ENCODE data around the gene HIPK2.

HIPK2 gene

DNA sequence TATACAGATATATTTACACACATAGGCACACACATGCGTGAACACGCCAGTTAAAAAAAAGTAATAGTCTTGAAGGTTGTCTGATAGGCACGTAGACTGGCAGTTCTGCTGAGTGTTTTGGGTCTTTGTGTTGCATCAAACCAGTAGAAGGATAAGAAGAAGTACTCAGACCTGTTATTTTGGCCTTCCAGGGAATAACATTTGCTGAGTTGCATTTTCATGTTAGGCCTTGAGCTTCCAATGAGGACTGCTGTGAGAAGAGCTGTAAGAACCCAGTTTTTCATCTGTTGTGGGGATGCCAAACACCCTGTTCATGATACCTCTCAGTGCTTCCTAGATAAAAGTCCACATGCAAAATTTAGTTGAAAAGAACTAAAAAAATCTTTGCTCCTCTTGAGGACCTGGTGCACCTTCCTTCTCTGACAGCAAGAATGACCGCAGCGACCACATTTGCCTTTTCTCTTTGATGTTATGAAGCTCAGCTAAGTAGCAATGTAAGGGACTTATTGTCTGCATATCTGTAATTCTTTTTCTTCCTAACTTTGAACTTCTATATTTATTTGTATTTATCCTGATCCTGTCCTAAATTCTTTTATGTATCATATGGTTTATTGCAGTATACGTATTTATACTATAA lies 27.2 kb downstream of the HIPK2 start:
- H3K4me1 Mint-ChIP-seq (ENCODE audit: low read depth) = peaks cover 87% of the 10 kb centered on the region

DNA sequence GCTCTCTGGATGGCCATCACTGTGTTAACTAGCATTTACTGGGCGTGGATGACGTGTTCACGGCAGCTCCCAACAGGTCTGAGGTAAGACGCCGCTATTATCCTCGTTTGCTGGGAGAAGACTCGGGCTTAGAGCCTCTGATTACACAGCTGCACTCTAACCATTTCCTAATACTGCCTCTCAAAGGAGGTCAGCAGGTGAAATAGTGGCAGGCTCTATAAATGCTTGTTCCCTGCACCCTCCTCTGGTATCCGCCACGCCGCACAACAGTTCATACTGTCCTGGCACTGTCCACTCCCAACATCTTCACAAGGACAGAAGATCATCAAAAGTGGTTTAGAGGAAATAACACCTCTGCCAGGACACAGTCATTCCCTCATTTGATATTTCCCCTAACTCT lies 28.3 kb downstream of the HIPK2 start:
- Mint-ChIP-seq H3K36me3 (ENCODE audit: low read depth) (peaks cover 4% of the 10 kb centered on the region), H3K4me1 (ENCODE audit: low read depth) (peaks cover 77% of the 10 kb centered on the region), H3K9me3 (no peaks in the 10 kb centered on the region), H3K4me3 (no peak overlapping the region), H3K27ac (no peak overlapping the region), H3K27me3 (no peaks in the 10 kb centered on the region)

More for the DNA sequence above, 27.2 kb downstream of the HIPK2 start:
- H3K36me3 Mint-ChIP-seq (ENCODE audit: low read depth) = peaks cover 11% of the 10 kb centered on the region
- H3K9me3 Mint-ChIP-seq = no peaks in the 10 kb centered on the region
- no peaks in the 10 kb centered on the region for H3K27me3 Mint-ChIP-seq
- no peak overlapping the region for H3K4me3 Mint-ChIP-seq
- H3K27ac Mint-ChIP-seq = no peak overlapping the region

DNA sequence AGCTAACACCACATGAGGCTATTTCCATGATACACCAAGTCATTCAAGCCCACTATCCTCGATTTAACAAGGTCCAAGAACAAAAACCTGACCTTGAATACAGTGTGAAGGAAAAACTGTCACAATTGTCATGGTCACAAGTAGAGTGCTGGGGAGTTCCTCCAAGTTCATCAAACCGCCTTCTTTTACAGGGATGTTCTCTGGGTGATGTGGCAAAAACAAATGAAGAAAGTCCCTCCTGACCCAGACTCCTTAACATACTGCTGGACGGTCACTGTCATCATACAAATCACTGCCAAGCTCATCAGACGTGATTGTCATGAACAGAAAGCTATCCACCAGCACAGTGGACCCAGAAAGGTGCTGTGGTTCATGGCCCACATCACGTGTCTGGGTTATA lies 28.9 kb downstream of the HIPK2 start:
- no peaks in the 10 kb centered on the region for H3K36me3 Mint-ChIP-seq (ENCODE audit: low read depth)
- no peaks in the 10 kb centered on the region for H3K9me3 Mint-ChIP-seq
- peak overlapping the region; percentile 37 for H3K27ac Mint-ChIP-seq
- H3K27me3 Mint-ChIP-seq = no peaks in the 10 kb centered on the region
- peaks cover 75% of the 10 kb centered on the region for H3K4me1 Mint-ChIP-seq (ENCODE audit: low read depth)
- no peak overlapping the region for H3K4me3 Mint-ChIP-seq

DNA sequence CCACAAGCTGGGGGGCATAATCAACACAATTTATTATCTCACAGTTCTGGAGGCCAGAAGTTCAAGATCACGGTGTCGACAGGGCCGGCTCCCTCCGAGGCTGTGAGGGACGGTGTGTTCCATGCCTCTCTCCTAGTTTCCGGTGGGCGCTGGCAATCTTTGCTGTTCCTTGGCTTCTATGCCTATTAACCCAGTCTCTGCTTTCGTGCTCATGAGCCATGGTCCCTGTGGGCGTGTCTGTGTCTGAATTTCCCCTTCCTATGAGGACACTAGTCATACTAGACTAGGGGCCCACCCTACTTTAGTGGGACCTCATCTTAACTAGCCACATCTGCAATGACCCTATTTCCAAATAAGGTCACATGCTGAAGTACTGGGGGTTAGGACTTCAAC lies 29.4 kb downstream of the HIPK2 start:
- H3K4me1 Mint-ChIP-seq (ENCODE audit: low read depth) = peaks cover 76% of the 10 kb centered on the region
- H3K4me3 Mint-ChIP-seq = peak overlapping the region; percentile 21
- no peaks in the 10 kb centered on the region for H3K36me3 Mint-ChIP-seq (ENCODE audit: low read depth)
- H3K27me3 Mint-ChIP-seq = no peaks in the 10 kb centered on the region
- H3K9me3 Mint-ChIP-seq = no peaks in the 10 kb centered on the region
- peak overlapping the region; percentile 77 for H3K27ac Mint-ChIP-seq

DNA sequence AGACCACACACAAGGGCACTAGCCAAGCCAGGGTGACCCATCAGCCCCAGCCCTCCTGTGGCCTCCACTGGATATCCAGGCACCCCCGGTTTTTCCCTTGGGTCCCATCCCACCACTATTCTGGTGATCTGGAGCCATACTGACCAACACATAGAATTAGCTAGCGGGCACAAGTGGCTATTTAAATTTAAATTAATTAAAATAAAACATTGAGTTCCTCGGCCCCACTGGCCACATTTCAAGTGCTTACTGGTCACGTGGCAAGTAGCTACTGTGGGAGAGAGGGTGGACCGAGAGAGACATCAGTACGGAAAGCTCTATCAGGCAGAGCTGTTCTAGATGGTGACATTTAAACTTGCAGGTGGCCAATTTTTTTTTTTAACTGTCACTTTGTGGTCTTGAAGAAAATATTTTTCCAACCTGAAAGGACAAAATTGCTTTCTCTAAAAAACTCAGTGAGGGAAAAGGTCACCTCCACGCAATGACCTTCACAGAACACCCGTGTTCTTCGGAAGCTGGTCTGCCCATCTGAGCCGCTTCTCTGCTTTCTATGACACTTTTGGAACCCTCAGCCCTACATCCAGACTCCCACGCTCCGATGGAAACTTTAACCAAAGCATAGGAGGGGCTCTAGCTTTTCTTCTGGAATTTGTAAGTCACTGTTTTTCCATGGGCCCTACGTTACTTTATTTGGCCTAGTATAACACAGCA lies 30.0 kb downstream of the HIPK2 start:
- H3K36me3 Mint-ChIP-seq (ENCODE audit: low read depth) = no peaks in the 10 kb centered on the region
- no peaks in the 10 kb centered on the region for H3K9me3 Mint-ChIP-seq
- peak overlapping the region; percentile 77 for H3K27ac Mint-ChIP-seq

DNA sequence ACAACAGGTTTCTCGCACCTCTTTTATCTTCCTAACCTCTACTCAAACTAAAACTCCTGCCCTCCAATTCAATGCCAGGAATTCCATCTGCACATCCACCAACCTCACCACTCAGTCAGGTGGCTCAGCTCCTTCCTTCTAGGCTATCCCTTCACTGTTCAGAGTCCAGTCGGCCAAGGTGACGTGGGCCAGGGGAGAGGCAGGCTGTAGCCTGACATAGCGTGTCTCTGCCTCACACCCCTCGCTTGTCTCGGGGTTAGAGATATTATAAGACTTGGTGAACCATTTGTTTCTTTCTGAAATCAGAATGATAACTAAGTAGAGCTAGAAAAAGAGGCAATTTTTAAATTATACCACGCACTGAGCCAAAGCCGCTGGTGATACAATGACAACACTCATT lies 31.1 kb downstream of the HIPK2 start:
- Mint-ChIP-seq H3K4me3 (no peak overlapping the region), H3K36me3 (ENCODE audit: low read depth) (peaks cover 2% of the 10 kb centered on the region), H3K9me3 (no peaks in the 10 kb centered on the region), H3K27me3 (no peaks in the 10 kb centered on the region), H3K4me1 (ENCODE audit: low read depth) (peaks cover 63% of the 10 kb centered on the region), H3K27ac (peak overlapping the region; percentile 57)

More for the DNA sequence above, 30.0 kb downstream of the HIPK2 start:
- H3K4me1 Mint-ChIP-seq (ENCODE audit: low read depth) = peaks cover 72% of the 10 kb centered on the region
- H3K4me3 Mint-ChIP-seq = peak overlapping the region; percentile 21
- no peaks in the 10 kb centered on the region for H3K27me3 Mint-ChIP-seq

DNA sequence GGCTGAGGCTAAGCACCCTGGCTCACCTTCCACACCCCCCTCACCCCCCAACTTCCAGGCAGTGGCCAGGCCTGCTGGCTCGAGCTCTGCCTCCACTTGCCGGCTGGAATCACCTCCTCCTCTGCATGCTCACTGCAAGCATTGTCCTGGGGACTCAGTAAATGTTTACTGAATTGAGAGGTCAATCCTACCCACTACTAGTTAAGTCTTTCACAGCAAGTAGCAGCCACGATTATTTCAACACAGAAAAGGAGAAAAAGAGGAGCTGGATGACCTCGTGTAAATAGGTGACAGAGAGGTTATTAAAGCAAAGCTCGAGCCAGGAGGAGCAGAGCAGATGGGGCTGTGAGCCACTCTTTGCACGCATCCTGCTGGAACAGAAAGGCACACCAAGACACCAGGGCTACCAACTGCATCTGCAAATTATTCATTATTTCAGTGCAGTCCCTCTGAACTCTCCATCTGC lies 32.1 kb downstream of the HIPK2 start:
- no peak overlapping the region for H3K27ac Mint-ChIP-seq
- peaks cover 55% of the 10 kb centered on the region for H3K4me1 Mint-ChIP-seq (ENCODE audit: low read depth)
- H3K36me3 Mint-ChIP-seq (ENCODE audit: low read depth) = peaks cover 4% of the 10 kb centered on the region
- no peaks in the 10 kb centered on the region for H3K9me3 Mint-ChIP-seq
- H3K27me3 Mint-ChIP-seq = no peaks in the 10 kb centered on the region
- no peak overlapping the region for H3K4me3 Mint-ChIP-seq

DNA sequence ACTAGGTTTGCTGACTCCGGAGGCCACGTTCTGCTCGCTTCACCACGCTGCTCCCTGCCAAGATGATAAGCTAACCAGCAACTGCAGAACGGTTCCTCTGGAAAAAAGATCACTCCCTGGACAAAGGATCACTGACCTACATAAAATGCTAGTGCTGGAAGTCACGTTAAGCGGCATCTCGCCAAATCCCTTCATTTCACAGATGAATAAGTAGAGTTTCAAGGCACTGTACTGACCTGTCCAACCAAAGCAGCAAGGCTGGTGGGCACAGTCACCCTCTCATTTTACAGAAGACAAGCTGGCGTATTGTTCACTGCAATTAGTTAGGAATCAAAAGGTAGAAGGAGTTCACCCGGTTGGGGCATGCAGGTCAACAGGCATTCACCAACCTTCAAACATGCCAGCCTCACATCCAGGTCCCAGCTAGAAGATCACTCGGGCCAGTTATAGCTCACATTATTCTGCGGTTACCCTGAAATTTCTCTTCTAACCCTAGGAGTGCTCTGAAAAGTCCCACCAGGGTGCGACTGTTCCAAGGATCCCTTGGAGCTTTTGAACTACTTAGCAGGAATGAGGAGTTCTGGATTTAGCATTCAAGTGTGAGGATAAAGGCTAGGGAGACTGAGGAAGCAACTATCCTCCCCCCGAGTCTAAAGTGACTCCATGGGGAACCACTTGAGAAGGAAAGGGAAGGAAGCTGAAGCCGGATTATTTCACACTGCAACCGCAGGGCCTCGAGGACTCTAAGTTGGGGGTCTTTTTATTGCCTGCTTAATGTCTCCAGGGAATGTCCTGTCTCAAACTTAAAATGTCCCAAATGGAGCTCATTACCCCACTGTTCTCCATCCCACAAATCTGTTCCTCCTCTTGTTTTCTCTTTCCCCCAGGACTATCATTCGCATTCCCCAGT lies 32.8 kb downstream of the HIPK2 start:
- no peak overlapping the region for H3K4me3 Mint-ChIP-seq
- peaks cover 50% of the 10 kb centered on the region for H3K4me1 Mint-ChIP-seq (ENCODE audit: low read depth)
- peak overlapping the region; percentile 36 for H3K27ac Mint-ChIP-seq

DNA sequence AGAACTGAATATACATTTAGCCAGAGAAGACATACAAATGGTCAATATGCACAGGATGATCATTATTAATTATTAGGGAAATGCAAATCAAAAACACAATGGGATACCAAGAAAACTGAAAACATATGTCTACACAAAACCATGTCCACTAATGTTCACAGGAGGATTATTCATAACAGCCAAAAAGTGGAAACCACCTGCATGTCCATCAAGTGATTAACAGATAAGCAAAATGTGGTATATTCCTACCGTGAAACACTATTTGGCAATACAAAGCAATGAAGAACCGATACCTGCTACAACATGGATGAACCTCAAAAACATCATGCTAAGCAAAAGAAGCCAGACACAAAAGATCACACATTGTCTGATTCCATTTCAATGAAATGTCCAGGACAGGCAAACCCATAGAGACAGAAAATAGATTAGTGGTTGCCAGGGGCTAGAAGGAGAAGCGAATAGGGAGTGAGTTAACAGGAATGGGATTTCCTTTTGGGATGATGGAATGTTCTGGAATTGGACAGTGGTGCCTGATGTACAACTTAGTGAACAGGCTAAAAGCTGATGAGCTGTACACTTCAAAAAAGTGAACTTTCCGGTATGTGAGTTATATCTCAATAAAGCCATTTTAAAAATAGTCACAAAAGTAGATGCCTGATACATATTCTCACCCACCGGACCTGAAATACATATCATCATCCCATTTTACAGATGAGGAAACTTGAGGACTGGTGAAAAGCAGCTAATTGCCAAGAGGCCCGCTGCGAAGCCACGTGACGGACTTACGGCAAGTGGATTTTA lies 33.6 kb downstream of the HIPK2 start:
- Mint-ChIP-seq H3K4me1 (ENCODE audit: low read depth) (peaks cover 42% of the 10 kb centered on the region), H3K36me3 (ENCODE audit: low read depth) (peaks cover 8% of the 10 kb centered on the region), H3K27ac (peak overlapping the region; percentile 17), H3K27me3 (no peaks in the 10 kb centered on the region), H3K9me3 (no peaks in the 10 kb centered on the region), H3K4me3 (no peak overlapping the region)

More for the DNA sequence above, 32.8 kb downstream of the HIPK2 start:
- Mint-ChIP-seq H3K9me3 (no peaks in the 10 kb centered on the region), H3K27me3 (no peaks in the 10 kb centered on the region), H3K36me3 (ENCODE audit: low read depth) (peaks cover 4% of the 10 kb centered on the region)

DNA sequence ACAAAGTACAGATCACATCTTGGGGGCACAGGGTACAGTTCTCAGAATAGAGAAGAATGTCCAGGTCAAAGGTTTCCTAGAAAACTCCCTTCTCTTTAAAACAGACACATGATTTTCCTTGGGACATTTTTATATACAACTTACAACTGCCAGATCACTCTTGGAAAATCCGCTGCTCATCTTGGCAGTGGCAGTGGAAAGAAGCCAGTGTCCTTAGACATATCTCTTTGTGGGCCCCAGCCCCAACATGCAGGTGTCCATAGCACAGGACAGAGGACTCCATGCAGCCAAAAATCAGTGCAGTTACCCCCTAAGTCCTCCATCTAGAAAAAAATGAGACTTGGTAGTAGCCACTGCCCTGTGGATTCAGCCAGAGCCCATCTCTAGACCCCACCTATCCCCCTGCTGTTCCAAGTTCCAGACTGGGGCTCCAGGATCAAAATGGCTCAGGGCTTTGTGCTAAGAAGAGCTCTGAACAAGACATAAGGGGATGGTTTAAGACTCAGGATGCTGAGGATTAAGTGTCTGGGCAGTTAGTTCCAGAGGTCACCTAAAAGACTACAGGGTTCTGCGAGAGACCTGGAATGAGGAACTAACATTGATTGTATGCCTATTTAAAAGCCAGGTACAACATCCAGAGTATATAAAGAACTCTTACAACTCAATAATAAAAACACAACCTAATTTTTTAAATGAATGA lies 34.4 kb downstream of the HIPK2 start:
- Mint-ChIP-seq H3K36me3 (ENCODE audit: low read depth) (peaks cover 8% of the 10 kb centered on the region), H3K4me1 (ENCODE audit: low read depth) (peaks cover 41% of the 10 kb centered on the region), H3K27me3 (no peaks in the 10 kb centered on the region), H3K27ac (no peak overlapping the region), H3K9me3 (no peaks in the 10 kb centered on the region), H3K4me3 (no peak overlapping the region)

DNA sequence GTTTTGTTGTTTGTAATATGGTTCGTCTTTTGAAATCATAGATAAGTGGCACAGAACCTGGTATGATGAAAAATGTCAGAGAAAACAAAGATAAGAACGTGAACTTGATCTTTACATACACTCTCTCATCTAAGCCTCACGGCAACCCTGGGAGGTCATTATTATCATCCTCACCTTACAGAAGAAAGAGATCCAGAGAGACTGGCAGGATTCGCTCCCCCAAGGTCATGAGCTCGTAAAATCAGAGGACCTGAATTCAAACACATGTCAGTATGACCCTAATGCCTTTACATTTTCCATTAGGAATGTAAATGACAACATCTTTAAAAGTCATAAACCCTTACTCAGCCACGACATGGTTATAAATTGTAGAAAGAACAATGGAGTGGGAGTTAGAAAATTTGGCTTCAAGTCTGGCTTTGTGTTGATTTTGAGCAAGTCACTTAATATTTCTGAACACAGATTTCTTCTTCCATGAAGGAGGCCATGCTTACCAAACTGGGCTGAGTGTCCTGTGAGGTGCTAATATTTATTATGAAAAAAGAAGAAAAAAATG lies 35.9 kb downstream of the HIPK2 start:
- Mint-ChIP-seq H3K4me3 (no peak overlapping the region), H3K27ac (no peak overlapping the region), H3K4me1 (ENCODE audit: low read depth) (peaks cover 43% of the 10 kb centered on the region), H3K9me3 (no peaks in the 10 kb centered on the region), H3K27me3 (no peaks in the 10 kb centered on the region), H3K36me3 (ENCODE audit: low read depth) (peaks cover 8% of the 10 kb centered on the region)

DNA sequence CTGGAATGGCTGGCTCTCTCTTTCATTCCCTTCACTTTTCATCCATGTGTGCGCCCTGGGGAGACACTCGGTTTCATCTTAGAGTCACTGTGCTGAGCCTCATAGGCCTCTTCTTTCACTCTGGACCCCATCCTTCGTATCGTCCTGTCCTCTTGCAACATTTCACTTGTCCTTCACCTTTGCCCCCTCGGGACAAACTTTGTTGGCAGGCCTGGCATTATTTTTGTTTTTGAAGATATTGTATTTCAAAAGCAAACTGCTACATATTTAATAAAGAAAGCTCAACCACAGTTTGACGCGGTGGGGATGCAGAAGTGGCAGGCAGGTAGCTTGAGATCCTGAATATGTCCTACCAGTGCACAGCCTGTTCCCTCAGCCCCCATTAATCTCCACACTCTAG lies 36.6 kb downstream of the HIPK2 start:
- Mint-ChIP-seq H3K4me3 (no peak overlapping the region), H3K27me3 (no peaks in the 10 kb centered on the region), H3K4me1 (ENCODE audit: low read depth) (peaks cover 43% of the 10 kb centered on the region), H3K27ac (no peak overlapping the region), H3K36me3 (ENCODE audit: low read depth) (peaks cover 8% of the 10 kb centered on the region), H3K9me3 (no peaks in the 10 kb centered on the region)

DNA sequence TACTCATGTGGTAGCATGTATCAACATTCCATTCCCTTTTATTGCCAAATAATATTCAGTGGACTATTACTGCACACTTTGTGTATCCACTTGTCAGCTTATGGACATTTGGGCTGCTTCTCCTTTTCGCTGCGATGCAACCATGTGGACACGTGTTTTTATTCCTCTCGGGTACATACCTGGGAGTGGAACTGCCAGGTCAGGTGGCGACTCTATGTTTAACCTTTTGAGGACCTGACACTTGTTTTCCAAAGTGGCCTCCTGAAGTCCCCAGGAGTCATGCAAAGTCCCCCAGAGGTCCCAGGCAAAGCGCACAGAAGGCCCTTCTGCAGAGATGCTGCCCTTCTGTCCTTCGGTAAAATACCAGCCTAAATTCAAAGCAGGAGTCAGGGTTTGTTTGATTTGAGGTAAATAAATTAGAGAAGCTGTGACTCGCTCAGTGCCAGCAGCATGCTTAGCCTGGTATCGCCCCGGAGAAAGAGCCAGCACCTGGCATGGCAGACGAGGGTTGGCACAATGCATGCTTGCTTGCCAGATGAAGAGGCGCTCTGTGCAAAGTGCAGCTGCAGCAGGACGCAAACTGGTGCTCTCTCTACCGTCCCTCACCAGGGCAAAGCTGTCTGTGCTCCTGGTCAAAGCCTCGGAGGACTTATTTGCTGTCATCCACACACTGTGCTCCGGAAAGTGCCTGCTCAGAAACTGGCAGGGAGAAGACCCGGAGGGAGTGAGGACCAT lies 37.8 kb downstream of the HIPK2 start:
- H3K36me3 Mint-ChIP-seq (ENCODE audit: low read depth) = peaks cover 13% of the 10 kb centered on the region
- H3K27me3 Mint-ChIP-seq = no peaks in the 10 kb centered on the region
- peaks cover 41% of the 10 kb centered on the region for H3K4me1 Mint-ChIP-seq (ENCODE audit: low read depth)
- H3K9me3 Mint-ChIP-seq = no peaks in the 10 kb centered on the region
- no peak overlapping the region for H3K4me3 Mint-ChIP-seq
- H3K27ac Mint-ChIP-seq = peak overlapping the region; percentile 8
